SK-N-SH (cell line): ENCODE data around the gene FOLH1.
"Not testable (repeated sequence)": the region's sequence is repeated elsewhere in the genome, so short reads cannot be mapped to it uniquely, and the experiment has no call there.

ENCODE experiments used
- CHD2 ChIP-seq: fragments of 150-350 bp; IDR thresholded peaks from 2 replicates; pipeline ENCODE4 v1.6.1; 2018; ENCODE audit warnings: low read length; ENCODE audit not compliant: partially characterized antibody
- EP300 ChIP-seq, 2 experiments: IDR thresholded peaks; 2 replicates each; pipeline versions ENCODE4 v1.4.0 to v1.6.1; 2012; ENCODE audit warnings: borderline replicate concordance in 1 of 2, low read depth in 1 of 2, low read length in 1 of 2
- EZH2phosphoT487 ChIP-seq: fragments of 200-600 bp; sonication (generic); IDR thresholded peaks from 2 replicates; pipeline ENCODE4 v1.6.1; 2017; ENCODE audit warnings: low read depth, mixed run types, mild to moderate bottlenecking, antibody characterized with exemption, moderate library complexity, borderline replicate concordance
- FOSL2 ChIP-seq: IDR thresholded peaks from 2 replicates; pipeline ENCODE4 v1.4.0; 2012; ENCODE audit warnings: low read depth, mild to moderate bottlenecking, moderate library complexity, borderline replicate concordance
- GATA2 ChIP-seq: sonication (generic); formaldehyde crosslinking; IDR thresholded peaks from 2 replicates; pipeline ENCODE4 v1.5.0; 2020; ENCODE audit warnings: mild to moderate bottlenecking, missing genetic modification reagents
- NRF1 ChIP-seq: IDR thresholded peaks from 2 replicates; pipeline ENCODE4 v1.6.1; 2012; ENCODE audit warnings: low read depth, mild to moderate bottlenecking, low read length
- POLR2AphosphoS5 ChIP-seq: IDR thresholded peaks from 2 replicates; pipeline ENCODE4 v1.6.1; 2012; ENCODE audit warnings: low read depth, low read length
- RAD21 ChIP-seq: IDR thresholded peaks from 2 replicates; pipeline ENCODE4 v1.6.1; 2012; ENCODE audit warnings: mild to moderate bottlenecking, low read length
- TAF1 ChIP-seq: IDR thresholded peaks from 2 replicates; pipeline ENCODE4 v1.6.1; 2012; ENCODE audit warnings: low read depth, mild to moderate bottlenecking, low read length, moderate library complexity, borderline replicate concordance
- TCF12 ChIP-seq: IDR thresholded peaks from 2 replicates; pipeline ENCODE4 v1.4.0; 2012
- TF ChIP-seq, protein P1 (sequence below): fragments of 200-600 bp; sonication (generic); IDR thresholded peaks from 2 replicates; pipeline ENCODE4 v1.6.1; 2017; ENCODE audit warnings: antibody characterized with exemption, mild to moderate bottlenecking, moderate library complexity
- TF ChIP-seq, protein P2 (sequence below): IDR thresholded peaks from 2 replicates; pipeline ENCODE4 v1.4.0; 2012; ENCODE audit warnings: low read depth

DNA sequence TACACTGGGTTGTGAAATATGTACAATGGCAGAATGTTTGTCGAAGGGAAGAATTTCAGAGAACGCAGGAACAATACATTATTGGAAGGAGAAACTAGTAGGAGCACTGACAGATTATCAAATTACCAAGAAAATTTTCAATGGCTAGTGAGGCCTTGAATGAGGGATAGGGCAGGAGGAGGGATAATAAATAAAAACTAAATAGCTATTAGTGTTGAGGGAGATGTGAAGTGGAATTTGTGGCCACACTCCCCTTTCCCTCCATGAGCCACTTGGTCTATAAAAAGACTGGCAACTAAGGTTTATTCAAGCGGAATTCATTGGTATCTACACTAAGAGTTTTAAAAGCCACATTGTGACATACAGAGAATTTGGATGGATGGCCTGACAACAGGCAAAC is 41.0 kb upstream of the FOLH1 start:
- TF ChIP-seq NRF1; FOSL2; POLR2AphosphoS5; TAF1; TCF12; EZH2phosphoT487; RAD21; GATA2 (CRISPR knock-in tag); EP300 (IDR thresholded peaks at IDR 0.05; ENCODE audit: borderline replicate concordance in 1 of 2, low read depth in 1 of 2, low read length in 1 of 2); CHD2: not testable (repeated sequence)
- TF ChIP-seq, protein P1, sequence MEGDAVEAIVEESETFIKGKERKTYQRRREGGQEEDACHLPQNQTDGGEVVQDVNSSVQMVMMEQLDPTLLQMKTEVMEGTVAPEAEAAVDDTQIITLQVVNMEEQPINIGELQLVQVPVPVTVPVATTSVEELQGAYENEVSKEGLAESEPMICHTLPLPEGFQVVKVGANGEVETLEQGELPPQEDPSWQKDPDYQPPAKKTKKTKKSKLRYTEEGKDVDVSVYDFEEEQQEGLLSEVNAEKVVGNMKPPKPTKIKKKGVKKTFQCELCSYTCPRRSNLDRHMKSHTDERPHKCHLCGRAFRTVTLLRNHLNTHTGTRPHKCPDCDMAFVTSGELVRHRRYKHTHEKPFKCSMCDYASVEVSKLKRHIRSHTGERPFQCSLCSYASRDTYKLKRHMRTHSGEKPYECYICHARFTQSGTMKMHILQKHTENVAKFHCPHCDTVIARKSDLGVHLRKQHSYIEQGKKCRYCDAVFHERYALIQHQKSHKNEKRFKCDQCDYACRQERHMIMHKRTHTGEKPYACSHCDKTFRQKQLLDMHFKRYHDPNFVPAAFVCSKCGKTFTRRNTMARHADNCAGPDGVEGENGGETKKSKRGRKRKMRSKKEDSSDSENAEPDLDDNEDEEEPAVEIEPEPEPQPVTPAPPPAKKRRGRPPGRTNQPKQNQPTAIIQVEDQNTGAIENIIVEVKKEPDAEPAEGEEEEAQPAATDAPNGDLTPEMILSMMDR, result not testable (repeated sequence)
- TF ChIP-seq, protein P2, sequence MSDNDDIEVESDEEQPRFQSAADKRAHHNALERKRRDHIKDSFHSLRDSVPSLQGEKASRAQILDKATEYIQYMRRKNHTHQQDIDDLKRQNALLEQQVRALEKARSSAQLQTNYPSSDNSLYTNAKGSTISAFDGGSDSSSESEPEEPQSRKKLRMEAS, result not testable (repeated sequence)
